ENCODE results near the gene CSF1.

DNA sequence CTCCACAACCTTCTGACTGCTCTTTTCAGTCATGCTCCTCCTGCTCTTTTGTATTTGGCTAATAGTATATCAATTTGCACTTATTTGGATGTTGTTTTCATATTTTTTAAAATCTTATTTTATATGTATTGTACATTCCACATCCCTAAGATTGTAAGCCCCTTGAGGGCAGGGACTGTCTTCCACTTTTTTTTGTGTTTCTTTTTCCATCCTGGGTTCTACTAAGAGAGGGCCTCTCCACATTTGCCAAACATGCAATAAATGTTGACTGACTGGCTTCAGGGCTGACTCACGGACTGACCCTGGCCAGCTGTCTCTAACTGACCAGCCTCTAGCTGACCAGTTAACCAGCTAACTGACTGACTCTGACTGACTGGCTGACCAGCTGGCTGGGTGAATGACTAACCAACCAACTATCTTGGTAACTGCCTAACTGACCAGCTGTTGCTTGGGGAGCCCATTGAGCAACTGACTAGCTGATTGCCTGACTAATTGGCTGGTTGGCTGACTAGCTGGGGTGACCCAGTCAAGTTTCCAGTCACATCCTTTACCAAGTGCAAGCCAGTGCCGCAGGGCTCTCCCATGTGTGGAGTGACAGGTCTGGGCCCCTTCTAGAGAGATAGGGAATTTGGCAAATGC, 16.1 kb downstream of the CSF1 start:
- TF ChIP-seq, protein P1, sequence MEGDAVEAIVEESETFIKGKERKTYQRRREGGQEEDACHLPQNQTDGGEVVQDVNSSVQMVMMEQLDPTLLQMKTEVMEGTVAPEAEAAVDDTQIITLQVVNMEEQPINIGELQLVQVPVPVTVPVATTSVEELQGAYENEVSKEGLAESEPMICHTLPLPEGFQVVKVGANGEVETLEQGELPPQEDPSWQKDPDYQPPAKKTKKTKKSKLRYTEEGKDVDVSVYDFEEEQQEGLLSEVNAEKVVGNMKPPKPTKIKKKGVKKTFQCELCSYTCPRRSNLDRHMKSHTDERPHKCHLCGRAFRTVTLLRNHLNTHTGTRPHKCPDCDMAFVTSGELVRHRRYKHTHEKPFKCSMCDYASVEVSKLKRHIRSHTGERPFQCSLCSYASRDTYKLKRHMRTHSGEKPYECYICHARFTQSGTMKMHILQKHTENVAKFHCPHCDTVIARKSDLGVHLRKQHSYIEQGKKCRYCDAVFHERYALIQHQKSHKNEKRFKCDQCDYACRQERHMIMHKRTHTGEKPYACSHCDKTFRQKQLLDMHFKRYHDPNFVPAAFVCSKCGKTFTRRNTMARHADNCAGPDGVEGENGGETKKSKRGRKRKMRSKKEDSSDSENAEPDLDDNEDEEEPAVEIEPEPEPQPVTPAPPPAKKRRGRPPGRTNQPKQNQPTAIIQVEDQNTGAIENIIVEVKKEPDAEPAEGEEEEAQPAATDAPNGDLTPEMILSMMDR (conservative IDR thresholded peaks at IDR 0.05; ENCODE audit: low read depth in 2 of 2), result no peak
- no peak for TF ChIP-seq POLR2AphosphoS5 (IDR thresholded peaks at IDR 0.05; ENCODE audit: low read depth)
- no peak for TF ChIP-seq EZH2 (IDR thresholded peaks at IDR 0.05; ENCODE audit: low read depth, unreplicated experiment)
- TF ChIP-seq, protein P2, sequence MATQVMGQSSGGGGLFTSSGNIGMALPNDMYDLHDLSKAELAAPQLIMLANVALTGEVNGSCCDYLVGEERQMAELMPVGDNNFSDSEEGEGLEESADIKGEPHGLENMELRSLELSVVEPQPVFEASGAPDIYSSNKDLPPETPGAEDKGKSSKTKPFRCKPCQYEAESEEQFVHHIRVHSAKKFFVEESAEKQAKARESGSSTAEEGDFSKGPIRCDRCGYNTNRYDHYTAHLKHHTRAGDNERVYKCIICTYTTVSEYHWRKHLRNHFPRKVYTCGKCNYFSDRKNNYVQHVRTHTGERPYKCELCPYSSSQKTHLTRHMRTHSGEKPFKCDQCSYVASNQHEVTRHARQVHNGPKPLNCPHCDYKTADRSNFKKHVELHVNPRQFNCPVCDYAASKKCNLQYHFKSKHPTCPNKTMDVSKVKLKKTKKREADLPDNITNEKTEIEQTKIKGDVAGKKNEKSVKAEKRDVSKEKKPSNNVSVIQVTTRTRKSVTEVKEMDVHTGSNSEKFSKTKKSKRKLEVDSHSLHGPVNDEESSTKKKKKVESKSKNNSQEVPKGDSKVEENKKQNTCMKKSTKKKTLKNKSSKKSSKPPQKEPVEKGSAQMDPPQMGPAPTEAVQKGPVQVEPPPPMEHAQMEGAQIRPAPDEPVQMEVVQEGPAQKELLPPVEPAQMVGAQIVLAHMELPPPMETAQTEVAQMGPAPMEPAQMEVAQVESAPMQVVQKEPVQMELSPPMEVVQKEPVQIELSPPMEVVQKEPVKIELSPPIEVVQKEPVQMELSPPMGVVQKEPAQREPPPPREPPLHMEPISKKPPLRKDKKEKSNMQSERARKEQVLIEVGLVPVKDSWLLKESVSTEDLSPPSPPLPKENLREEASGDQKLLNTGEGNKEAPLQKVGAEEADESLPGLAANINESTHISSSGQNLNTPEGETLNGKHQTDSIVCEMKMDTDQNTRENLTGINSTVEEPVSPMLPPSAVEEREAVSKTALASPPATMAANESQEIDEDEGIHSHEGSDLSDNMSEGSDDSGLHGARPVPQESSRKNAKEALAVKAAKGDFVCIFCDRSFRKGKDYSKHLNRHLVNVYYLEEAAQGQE (IDR thresholded peaks at IDR 0.05; ENCODE audit: unreplicated experiment), result no peak

All from GM23338 (cell line).